ENCODE results near the gene MYBBP1A.

GRCh38 chr17:4532860-4533522, 22.2 kb downstream of the MYBBP1A start:
- TF ChIP-seq CTCF (conservative IDR thresholded peaks at IDR 0.05; ENCODE audit: low read depth, low read length) (no peak), POLR2A (IDR thresholded peaks at IDR 0.05; ENCODE audit: low read depth, low read length) (no peak)
